Muscle layer of duodenum (tissue), 2 donors: ENCODE measurements around the gene ZNF718.
"Not testable (repeated sequence)": the region's sequence is repeated elsewhere in the genome, so short reads cannot be mapped to it uniquely, and the experiment has no call there.

Experiments used
- H3K27ac ChIP-seq: one replicate; pipeline ENCODE4 v1.7.0; 2013; ENCODE audit warnings: mild to moderate bottlenecking, low read length
- H3K27me3 ChIP-seq: one replicate; pipeline ENCODE4 v1.7.0; 2013; ENCODE audit warnings: low read depth, mild to moderate bottlenecking, control low read depth, low read length
- H3K36me3 ChIP-seq, 2 donors: one replicate each; pipeline ENCODE4 v1.7.0; 2013; ENCODE audit warnings: low read length in 2 of 2, control low read depth in 1 of 2, mild to moderate bottlenecking in 1 of 2; ENCODE audit not compliant: insufficient read depth in 2 of 2, control insufficient read depth in 1 of 2
- H3K4me1 ChIP-seq, 2 donors: one replicate each; pipeline ENCODE4 v1.7.0; 2013; ENCODE audit warnings: low read length in 2 of 2, mild to moderate bottlenecking in 2 of 2, control low read depth in 1 of 2, moderate library complexity in 1 of 2; ENCODE audit not compliant: insufficient read depth in 2 of 2, control insufficient read depth in 1 of 2
- H3K4me3 ChIP-seq, 2 donors: one replicate each; pipeline ENCODE4 v1.7.0; 2013; ENCODE audit warnings: low read length in 2 of 2, low read depth in 1 of 2, mild to moderate bottlenecking in 1 of 2
- H3K9me3 ChIP-seq, 2 donors: one replicate each; pipeline ENCODE4 v1.7.0; 2013; ENCODE audit warnings: low read length in 2 of 2, control low read depth in 1 of 2, mild to moderate bottlenecking in 1 of 2; ENCODE audit not compliant: control insufficient read depth in 1 of 2
- donor health status: healthy.

ZNF718 gene

GRCh38 chr4:205097-205756 lies 80.9 kb downstream of the ZNF718 start:
- H3K4me3 ChIP-seq: peak overlapping the region in 1 of 2 donors; percentile 29

GRCh38 chr4:206054-206453 lies 81.8 kb downstream of the ZNF718 start:
- Histone ChIP-seq H3K9me3 (peaks cover 5 to 18% of the 10 kb centered on the region in 2 donors), H3K27me3 (no peaks in the 10 kb centered on the region), H3K4me3 (no peak overlapping the region), H3K27ac (no peak overlapping the region), H3K4me1 (no peaks in the 10 kb centered on the region), H3K36me3 (peaks cover 0 to 16% of the 10 kb centered on the region in 2 donors)

More at GRCh38 chr4:205097-205756, 80.9 kb downstream of the ZNF718 start:
- peaks cover 0 to 19% of the 10 kb centered on the region in 2 donors for H3K36me3 ChIP-seq
- H3K27ac ChIP-seq: no peak overlapping the region
- peaks cover 5 to 18% of the 10 kb centered on the region in 2 donors for H3K9me3 ChIP-seq
- no peaks in the 10 kb centered on the region for H3K4me1 ChIP-seq
- no peaks in the 10 kb centered on the region for H3K27me3 ChIP-seq

DNA sequence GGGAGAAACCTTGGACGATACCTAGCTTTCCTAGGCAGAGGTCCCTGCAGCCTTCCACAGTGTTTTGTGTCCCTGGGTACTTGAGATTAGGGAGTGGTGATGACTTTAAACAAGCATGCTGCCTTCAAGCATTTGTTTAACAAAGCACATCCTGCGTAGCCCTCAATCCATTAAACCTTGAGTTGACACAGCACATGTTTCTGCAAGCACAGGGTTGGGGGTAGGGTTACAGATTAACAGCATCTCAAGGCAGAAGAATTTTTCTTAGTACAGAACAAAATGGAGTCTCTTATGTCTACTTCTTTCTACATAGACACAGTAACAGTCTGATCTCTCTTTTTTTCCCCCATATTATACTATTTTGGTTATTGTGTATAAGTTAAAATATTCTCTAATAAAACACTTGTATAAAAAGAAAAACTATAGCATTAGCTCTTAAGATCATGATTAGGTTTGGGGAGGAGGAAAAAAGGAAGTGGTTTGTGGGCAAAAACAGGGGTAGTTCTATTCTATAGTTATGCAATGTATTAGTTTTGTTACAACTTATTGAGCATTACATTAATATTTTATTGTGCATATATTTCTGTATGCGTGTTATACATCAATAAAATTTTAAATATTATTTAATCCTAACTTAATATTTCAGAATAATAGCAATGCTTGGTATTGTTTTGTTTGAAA lies 84.3 kb downstream of the ZNF718 start:
- not testable (repeated sequence) for H3K27ac ChIP-seq, H3K4me1 ChIP-seq, H3K36me3 ChIP-seq, H3K4me3 ChIP-seq, H3K9me3 ChIP-seq, H3K27me3 ChIP-seq

DNA sequence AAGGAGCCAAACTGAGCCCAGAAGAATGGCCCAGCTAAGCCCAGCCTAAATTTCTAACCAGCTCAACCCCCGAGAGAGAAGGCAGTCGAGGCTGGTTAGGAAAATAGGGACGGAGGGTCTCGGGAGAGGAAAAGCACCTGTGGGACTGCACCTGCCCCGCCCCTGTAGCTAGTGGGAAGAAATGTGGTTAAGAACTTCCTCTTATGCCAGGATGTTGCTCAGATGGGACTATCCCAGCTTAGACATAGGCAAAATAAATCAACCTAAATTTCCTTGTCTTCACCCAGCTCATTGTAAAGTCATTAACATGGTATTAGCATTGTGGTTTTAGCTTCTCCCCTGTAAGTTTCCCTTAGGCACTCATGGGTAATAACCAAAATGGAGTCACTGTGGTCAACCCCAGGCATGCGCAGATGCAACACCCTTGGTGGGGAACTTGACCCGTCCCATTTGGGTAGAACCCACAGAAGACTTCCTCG lies 86.8 kb downstream of the ZNF718 start:
- Histone ChIP-seq H3K4me1 (no peaks in the 10 kb centered on the region), H3K9me3 (no peaks in the 10 kb centered on the region), H3K36me3 (no peaks in the 10 kb centered on the region), H3K27ac (no peak overlapping the region), H3K27me3 (no peaks in the 10 kb centered on the region), H3K4me3 (no peak overlapping the region)

- no peaks in the 10 kb centered on the region for H3K9me3 ChIP-seq
- H3K4me3 ChIP-seq: peak overlapping the region; percentile 60 to 71
- H3K4me1 ChIP-seq: no peaks in the 10 kb centered on the region
Measured at GRCh38 chr4:212438-213188, 88.3 kb downstream of the ZNF718 start.

GRCh38 chr4:213189-213535 lies 88.9 kb downstream of the ZNF718 start:
- H3K27ac ChIP-seq, H3K4me1 ChIP-seq, H3K9me3 ChIP-seq, H3K36me3 ChIP-seq, H3K27me3 ChIP-seq: not testable (repeated sequence)
- peak overlapping the region; percentile 60 to 71 for H3K4me3 ChIP-seq

More at GRCh38 chr4:212438-213188, 88.3 kb downstream of the ZNF718 start:
- no peaks in the 10 kb centered on the region for H3K27me3 ChIP-seq
- no peaks in the 10 kb centered on the region for H3K36me3 ChIP-seq
- H3K27ac ChIP-seq: peak overlapping the region; percentile 23
